Fibroblast of lung (primary cell): ENCODE data around the gene LSM8. TPM values are rescaled to one million over a fixed set of nuclear protein-coding genes. Genes with fewer than 3 reads are reported as not detected.

ENCODE experiments used
- DNase-seq, 2 donors: peaks; one replicate each; pipeline versions ENCODE4 v3.0.0 to v3.0.0-alpha.2; 2010; ENCODE audit warnings: low read depth in 2 of 2
- H2AFZ ChIP-seq: 2 replicates; pipeline ENCODE4 v1.5.1; 2012; ENCODE audit warnings: low read length, control low read depth, inconsistent platforms
- H3K27ac ChIP-seq: 2 replicates; pipeline ENCODE4 v1.5.1; 2011; ENCODE audit warnings: low read length, control low read depth; ENCODE audit not compliant: insufficient read depth
- H3K27me3 ChIP-seq: 2 replicates; pipeline ENCODE4 v1.5.1; 2011; ENCODE audit warnings: mild to moderate bottlenecking, low read length; ENCODE audit not compliant: control insufficient read depth, insufficient read depth
- H3K36me3 ChIP-seq: 2 replicates; pipeline ENCODE4 v1.5.1; 2011; ENCODE audit warnings: low read length; ENCODE audit not compliant: control insufficient read depth, insufficient read depth
- H3K4me1 ChIP-seq: 2 replicates; pipeline ENCODE4 v1.5.1; 2011; ENCODE audit warnings: low read length; ENCODE audit not compliant: control insufficient read depth, insufficient read depth; ENCODE audit errors: extremely low read depth
- H3K4me2 ChIP-seq: 2 replicates; pipeline ENCODE4 v1.5.1; 2011; ENCODE audit warnings: low read length, control low read depth; ENCODE audit not compliant: insufficient read depth; ENCODE audit errors: extremely low read depth
- H3K4me3 ChIP-seq, 4 experiments: fragments of 200-600 bp in 1 of 4; sonication (generic) in 1 of 4; replicated peaks in 1 of 4; 2 replicates each; pipeline ENCODE4 v1.5.1; 2011 to 2016; ENCODE audit warnings: low read length in 4 of 4, low read depth in 3 of 4, mild to moderate bottlenecking in 3 of 4, control low read depth in 2 of 4, inconsistent platforms in 1 of 4, mixed read lengths in 1 of 4; ENCODE audit not compliant: insufficient read depth in 1 of 4; ENCODE audit errors: control extremely low read depth in 1 of 4
- H3K79me2 ChIP-seq: 2 replicates; pipeline ENCODE4 v1.5.1; 2012; ENCODE audit warnings: mild to moderate bottlenecking, low read length, inconsistent platforms; ENCODE audit not compliant: control insufficient read depth, insufficient read depth
- H3K9ac ChIP-seq: 2 replicates; pipeline ENCODE4 v1.5.1; 2011; ENCODE audit warnings: mild to moderate bottlenecking, low read length, control low read depth; ENCODE audit not compliant: insufficient read depth
- H3K9me3 ChIP-seq: 2 replicates; pipeline ENCODE4 v1.5.1; 2012; ENCODE audit warnings: low read depth, low read length; ENCODE audit not compliant: control insufficient read depth, insufficient read depth
- H4K20me1 ChIP-seq: 2 replicates; pipeline ENCODE4 v1.5.1; 2011; ENCODE audit warnings: low read length; ENCODE audit not compliant: control insufficient read depth, insufficient read depth; ENCODE audit errors: extremely low read depth
- EZH2 ChIP-seq: IDR thresholded peaks from 2 replicates; pipeline ENCODE4 v1.5.1; 2012; ENCODE audit warnings: low read length, control low read depth, mild to moderate bottlenecking; ENCODE audit errors: missing control alignments
- polyA plus RNA-seq, 2 donors: library from polyadenylated mRNA; depleted of rRNA in 1 of 2; stranded (reverse) in 1 of 2; unstranded in 1 of 2; fragments of >200 nt; gene quantifications; 2 replicates each; pipeline ENCODE4 v1.2.1, GENCODE V29; 2011 to 2012; ENCODE audit warnings: missing spikeins in 1 of 2
- total RNA-seq: library from RNA; depleted of rRNA; stranded (reverse); fragments of >200 nt; gene quantifications from 2 replicates; pipeline ENCODE4 v1.2.1, GENCODE V29; 2014
- TF ChIP-seq, protein P1 (sequence below), 2 donors: IDR thresholded peaks in 1 of 2; conservative IDR thresholded peaks in 1 of 2; 1 replicate in 1 of 2; 2 replicates in 1 of 2; pipeline ENCODE4 v1.5.1; 2011 to 2012; ENCODE audit warnings: low read length in 2 of 2, control low read depth in 1 of 2, inconsistent platforms in 1 of 2, low read depth in 1 of 2, mild to moderate bottlenecking in 1 of 2

LSM8 gene
- total and polyA plus RNA-seq, 2 donors (not counting 1 experiment from before 2014, with no cell fraction given), result 36.8 to 55.0 TPM

DNA sequence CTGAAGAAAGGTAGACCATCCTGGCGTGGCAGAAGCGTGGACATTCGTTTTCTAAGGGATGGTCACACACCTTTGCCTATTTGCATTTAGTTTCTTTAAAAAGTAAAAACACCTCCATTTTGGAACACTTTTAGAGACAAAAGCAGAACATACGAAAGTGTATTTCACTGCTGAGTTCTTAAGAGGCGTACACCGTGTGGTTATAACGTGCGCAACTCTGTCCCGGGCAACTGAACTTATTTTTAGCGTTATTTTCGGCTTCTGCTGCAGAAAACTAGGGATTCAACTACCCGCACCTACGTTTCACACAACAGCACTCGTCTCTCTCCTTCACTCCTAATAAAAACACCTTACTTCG, 557 bp upstream of the LSM8 start:
- Histone ChIP-seq H3K27ac (peak overlapping the region; percentile 96), H2AFZ (peak overlapping the region; percentile 92), H3K27me3 (no peaks in the 10 kb centered on the region), H4K20me1 (no peaks in the 10 kb centered on the region), H3K79me2 (peaks cover 30% of the 10 kb centered on the region), H3K4me1 (peaks cover 6% of the 10 kb centered on the region), H3K9ac (peak overlapping the region; percentile 94), H3K4me2 (peak overlapping the region; percentile 95), H3K4me3 (peak overlapping the region; percentile 80 to 93 (median 85)), H3K36me3 (no peaks in the 10 kb centered on the region), H3K9me3 (no peaks in the 10 kb centered on the region)
- TF ChIP-seq EZH2, result no peak
- TF ChIP-seq, protein P1, sequence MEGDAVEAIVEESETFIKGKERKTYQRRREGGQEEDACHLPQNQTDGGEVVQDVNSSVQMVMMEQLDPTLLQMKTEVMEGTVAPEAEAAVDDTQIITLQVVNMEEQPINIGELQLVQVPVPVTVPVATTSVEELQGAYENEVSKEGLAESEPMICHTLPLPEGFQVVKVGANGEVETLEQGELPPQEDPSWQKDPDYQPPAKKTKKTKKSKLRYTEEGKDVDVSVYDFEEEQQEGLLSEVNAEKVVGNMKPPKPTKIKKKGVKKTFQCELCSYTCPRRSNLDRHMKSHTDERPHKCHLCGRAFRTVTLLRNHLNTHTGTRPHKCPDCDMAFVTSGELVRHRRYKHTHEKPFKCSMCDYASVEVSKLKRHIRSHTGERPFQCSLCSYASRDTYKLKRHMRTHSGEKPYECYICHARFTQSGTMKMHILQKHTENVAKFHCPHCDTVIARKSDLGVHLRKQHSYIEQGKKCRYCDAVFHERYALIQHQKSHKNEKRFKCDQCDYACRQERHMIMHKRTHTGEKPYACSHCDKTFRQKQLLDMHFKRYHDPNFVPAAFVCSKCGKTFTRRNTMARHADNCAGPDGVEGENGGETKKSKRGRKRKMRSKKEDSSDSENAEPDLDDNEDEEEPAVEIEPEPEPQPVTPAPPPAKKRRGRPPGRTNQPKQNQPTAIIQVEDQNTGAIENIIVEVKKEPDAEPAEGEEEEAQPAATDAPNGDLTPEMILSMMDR (conservative IDR thresholded peaks at IDR 0.05 in 1 of 2, IDR thresholded peaks at IDR 0.05 in 1 of 2; ENCODE audit: low read depth in 1 of 2, low read length in 2 of 2), result no peak
- no peak for DNase-seq

DNA sequence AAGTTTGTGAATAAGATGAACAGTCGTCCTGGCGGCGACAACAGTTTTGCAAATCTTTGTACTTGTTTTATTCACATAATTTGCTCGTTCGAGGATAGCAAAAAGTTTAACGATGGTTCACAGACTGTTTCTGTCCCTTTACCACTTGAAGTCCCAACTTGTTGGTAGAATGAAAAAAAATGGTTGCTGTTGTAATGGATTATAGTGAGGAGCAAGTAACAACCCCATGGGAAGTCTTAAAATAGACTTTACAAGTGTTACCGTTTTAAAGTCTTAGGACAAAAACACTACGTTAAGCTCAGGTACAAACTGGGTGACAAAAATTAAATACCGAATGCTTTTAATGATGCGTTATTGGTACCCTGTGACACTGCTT, 589 bp downstream of the LSM8 start:
- Histone ChIP-seq H3K27ac (peak overlapping the region; percentile 96), H3K36me3 (no peaks in the 10 kb centered on the region), H3K4me1 (peaks cover 6% of the 10 kb centered on the region), H3K4me2 (peak overlapping the region; percentile 83), H4K20me1 (no peaks in the 10 kb centered on the region), H3K9ac (peak overlapping the region; percentile 94), H3K27me3 (no peaks in the 10 kb centered on the region), H3K4me3 (peak overlapping the region; percentile 80 to 93 (median 85)), H3K9me3 (no peaks in the 10 kb centered on the region), H2AFZ (peak overlapping the region; percentile 72), H3K79me2 (peaks cover 30% of the 10 kb centered on the region)
- TF ChIP-seq, protein P1 (conservative IDR thresholded peaks at IDR 0.05 in 1 of 2, IDR thresholded peaks at IDR 0.05 in 1 of 2; ENCODE audit: low read depth in 1 of 2, low read length in 2 of 2), result no peak
- no peak for TF ChIP-seq EZH2
- peak; percentile 3 to 28 for DNase-seq

DNA sequence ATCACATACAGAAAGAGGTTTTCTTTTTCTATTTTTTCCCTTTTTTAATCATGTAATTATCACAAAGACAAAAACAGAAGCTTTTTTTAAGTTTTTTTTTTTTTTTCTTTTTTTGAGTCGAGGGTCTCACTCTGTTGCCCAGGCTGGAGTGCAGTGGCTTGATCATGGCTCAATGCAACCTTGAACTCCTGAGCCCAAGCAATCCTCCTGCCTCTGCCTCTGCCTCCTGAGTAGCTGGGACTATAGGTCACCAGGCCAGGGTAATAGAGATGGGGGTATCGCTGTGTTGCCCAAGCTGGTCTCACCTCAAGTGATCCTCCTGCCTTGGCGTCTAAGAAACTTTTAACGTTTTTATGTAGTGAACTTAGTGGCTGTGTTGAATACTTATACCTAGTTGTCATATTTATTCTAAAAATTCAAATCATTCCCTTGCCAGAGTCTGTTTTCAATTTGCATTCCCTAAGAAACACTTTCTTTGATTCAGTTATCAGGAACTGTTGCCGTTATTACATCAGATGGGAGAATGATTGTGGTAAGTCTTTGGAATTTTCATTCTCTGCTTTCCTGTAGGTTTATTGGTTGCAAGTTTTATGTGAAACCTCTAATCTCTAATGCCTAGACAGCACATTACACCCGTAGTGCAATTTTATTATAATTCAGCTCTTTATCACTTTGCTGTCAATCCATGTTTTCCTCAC, 1.3 kb downstream of the LSM8 start:
- Histone ChIP-seq H3K79me2 (peaks cover 30% of the 10 kb centered on the region), H2AFZ (no peak overlapping the region), H4K20me1 (no peaks in the 10 kb centered on the region), H3K4me2 (peak overlapping the region; percentile 83), H3K27me3 (no peaks in the 10 kb centered on the region), H3K36me3 (peaks cover 2% of the 10 kb centered on the region), H3K4me1 (peaks cover 6% of the 10 kb centered on the region), H3K4me3 (peak overlapping the region; percentile 80 to 93 (median 85)), H3K9ac (peak overlapping the region; percentile 94), H3K9me3 (no peaks in the 10 kb centered on the region), H3K27ac (peak overlapping the region; percentile 96)
- TF ChIP-seq, protein P1 (conservative IDR thresholded peaks at IDR 0.05 in 1 of 2, IDR thresholded peaks at IDR 0.05 in 1 of 2; ENCODE audit: low read depth in 1 of 2, low read length in 2 of 2), result no peak
- no peak for TF ChIP-seq EZH2
- DNase-seq, result peak; percentile 39 to 49
